Measurements from ENCODE around the gene C1orf87. TPM values are rescaled to one million over a fixed set of nuclear protein-coding genes. Genes with fewer than 3 reads are reported as not detected.

Gene C1orf87
- total RNA-seq, 2 experiments from 2014 or later: not detected

GRCh38 chr1:59967141-59967697, 106.4 kb downstream of the C1orf87 start:
- POLR2A ChIA-PET: no interaction called here

GRCh38 chr1:59952065-59952464, 121.5 kb downstream of the C1orf87 start:
- Mint-ChIP-seq H3K36me3 (no peaks in the 10 kb centered on the region), H3K27ac (no peak overlapping the region), H3K4me1 (ENCODE audit: low read depth) (no peaks in the 10 kb centered on the region), H3K9me3 (no peaks in the 10 kb centered on the region), H3K27me3 (no peaks in the 10 kb centered on the region), H3K4me3 (no peak overlapping the region)
- ChIA-PET CTCF (interaction anchor here (0.9 kb wide), 1 partner anchor 74 kb away, joined by 3 read pairs; no protein-coding TSS in a partner anchor), POLR2A (no interaction called here)
- DNase-seq: no peak
- intact Hi-C loops (cut with micrococcal nuclease): no loop called here

More at GRCh38 chr1:59967141-59967697, 106.4 kb downstream of the C1orf87 start:
- no peaks in the 10 kb centered on the region for H3K36me3 Mint-ChIP-seq
- DNase-seq: no peak
- CTCF ChIA-PET: interaction anchor here (0.8 to 4.9 kb wide), 2 partner anchors 9 to 93 kb away, joined by 3 to 31 read pairs; no protein-coding TSS in a partner anchor
- H3K4me3 Mint-ChIP-seq: no peak overlapping the region
- H3K9me3 Mint-ChIP-seq: no peaks in the 10 kb centered on the region
- H3K4me1 Mint-ChIP-seq (ENCODE audit: low read depth): peaks cover 6% of the 10 kb centered on the region
- peaks cover 4% of the 10 kb centered on the region for H3K27me3 Mint-ChIP-seq
- intact Hi-C loops (cut with micrococcal nuclease): no loop called here
- no peak overlapping the region for H3K27ac Mint-ChIP-seq

- H3K27ac Mint-ChIP-seq: no peak overlapping the region
- no peaks in the 10 kb centered on the region for H3K27me3 Mint-ChIP-seq
- H3K4me3 Mint-ChIP-seq: no peak overlapping the region
- intact Hi-C loops (cut with micrococcal nuclease): no loop called here
- POLR2A ChIA-PET: no interaction called here
- no peaks in the 10 kb centered on the region for H3K4me1 Mint-ChIP-seq (ENCODE audit: low read depth)
- no peak for DNase-seq
- no peaks in the 10 kb centered on the region for H3K9me3 Mint-ChIP-seq
- no peaks in the 10 kb centered on the region for H3K36me3 Mint-ChIP-seq
- CTCF ChIA-PET: interaction anchor here (0.6 to 1.6 kb wide), 4 partner anchors 22 to 1224 kb away, joined by 3 to 4 read pairs (median 4); no protein-coding TSS in a partner anchor
These were observed 123.9 kb downstream of the C1orf87 start for GRCh38 chr1:59949648-59950047.

- intact Hi-C loops (cut with micrococcal nuclease): no loop called here
- Mint-ChIP-seq H3K9me3 (no peaks in the 10 kb centered on the region), H3K27me3 (no peaks in the 10 kb centered on the region), H3K4me1 (ENCODE audit: low read depth) (no peaks in the 10 kb centered on the region), H3K36me3 (no peaks in the 10 kb centered on the region), H3K4me3 (no peak overlapping the region), H3K27ac (no peak overlapping the region)
- POLR2A ChIA-PET: no interaction called here
- no peak for DNase-seq
- CTCF ChIA-PET: interaction anchor here (0.6 to 1.6 kb wide), 4 partner anchors 23 to 1223 kb away, joined by 3 to 4 read pairs (median 4); no protein-coding TSS in a partner anchor
These were observed 124.6 kb downstream of the C1orf87 start for GRCh38 chr1:59948990-59949389.

- H3K4me1 Mint-ChIP-seq (ENCODE audit: low read depth): no peaks in the 10 kb centered on the region
- peak; percentile 61 for DNase-seq
- no peak overlapping the region for H3K27ac Mint-ChIP-seq
- ChIA-PET POLR2A (no interaction called here), CTCF (interaction anchor here (0.7 to 2.6 kb wide), 27 partner anchors 9 to 248 kb away, joined by 3 to 69 read pairs (median 5); partner anchors contain the start of gene CYP2J2)
- no peaks in the 10 kb centered on the region for H3K27me3 Mint-ChIP-seq
- no peaks in the 10 kb centered on the region for H3K36me3 Mint-ChIP-seq
- intact Hi-C loops (cut with micrococcal nuclease): loop anchor here (1.0 kb wide), 2 partner anchors 44 to 68 kb away; no protein-coding TSS in a partner anchor
- H3K9me3 Mint-ChIP-seq: no peaks in the 10 kb centered on the region
- H3K4me3 Mint-ChIP-seq: no peak overlapping the region
These were observed 126.3 kb downstream of the C1orf87 start for GRCh38 chr1:59947047-59947938.

- no peak for DNase-seq
- intact Hi-C loops (cut with micrococcal nuclease): no loop called here
- H3K27me3 Mint-ChIP-seq: no peaks in the 10 kb centered on the region
- H3K36me3 Mint-ChIP-seq: no peaks in the 10 kb centered on the region
- no peak overlapping the region for H3K4me3 Mint-ChIP-seq
- no peaks in the 10 kb centered on the region for H3K9me3 Mint-ChIP-seq
- CTCF ChIA-PET: interaction anchor here (0.7 to 2.6 kb wide), 3 partner anchors 43 to 186 kb away, joined by 3 to 69 read pairs (median 8); no protein-coding TSS in a partner anchor
- H3K27ac Mint-ChIP-seq: no peak overlapping the region
- H3K4me1 Mint-ChIP-seq (ENCODE audit: low read depth): no peaks in the 10 kb centered on the region
- POLR2A ChIA-PET: no interaction called here
These were observed 127.8 kb downstream of the C1orf87 start for GRCh38 chr1:59945790-59946189.

Other genes with a start within 250 kb of the C1orf87 start
- gene CYP2J2, start 147.0 kb downstream of the C1orf87 start, total RNA-seq: under 1 TPM; 0.57 to 0.68 TPM